ENCODE data around the gene RRM2.

The RRM2 gene

DNA sequence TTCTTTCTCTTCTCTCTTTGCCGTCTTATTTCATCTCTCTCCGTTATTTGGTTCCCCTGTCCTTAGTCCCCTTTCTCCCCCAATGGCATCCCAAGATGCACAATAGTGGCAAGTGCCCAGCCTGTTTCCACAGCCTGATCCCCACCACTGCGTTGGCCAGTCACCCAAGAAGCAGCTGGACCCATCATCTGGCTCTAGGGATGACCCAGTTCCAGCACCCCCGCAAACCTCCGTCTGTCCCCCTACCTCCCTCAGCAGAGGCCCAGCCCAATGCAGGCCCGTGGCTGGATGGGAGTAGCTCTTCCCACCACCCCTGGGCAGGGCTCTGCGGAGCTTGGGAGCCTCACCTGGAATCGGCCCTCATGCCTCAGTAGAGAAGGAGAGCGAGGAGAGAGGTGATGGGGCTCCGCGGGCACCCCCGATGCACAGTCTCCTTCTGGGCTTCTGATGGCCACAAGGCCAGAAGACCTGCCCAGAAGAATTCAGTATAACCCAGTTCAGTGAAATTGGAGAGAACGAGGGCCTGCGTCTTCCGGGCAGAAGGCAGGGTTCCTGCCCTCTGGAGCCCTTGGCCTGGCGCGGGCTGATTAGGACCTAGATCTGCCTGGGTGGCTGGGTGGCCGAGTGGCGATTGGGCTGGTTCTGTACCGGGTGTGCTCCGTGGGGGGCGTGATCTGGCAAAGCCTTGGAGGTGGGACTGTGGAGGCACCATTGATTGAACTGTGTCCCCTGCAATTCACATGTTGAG is 50.9 kb downstream of the RRM2 start:
- no peak for DNase-seq

DNA sequence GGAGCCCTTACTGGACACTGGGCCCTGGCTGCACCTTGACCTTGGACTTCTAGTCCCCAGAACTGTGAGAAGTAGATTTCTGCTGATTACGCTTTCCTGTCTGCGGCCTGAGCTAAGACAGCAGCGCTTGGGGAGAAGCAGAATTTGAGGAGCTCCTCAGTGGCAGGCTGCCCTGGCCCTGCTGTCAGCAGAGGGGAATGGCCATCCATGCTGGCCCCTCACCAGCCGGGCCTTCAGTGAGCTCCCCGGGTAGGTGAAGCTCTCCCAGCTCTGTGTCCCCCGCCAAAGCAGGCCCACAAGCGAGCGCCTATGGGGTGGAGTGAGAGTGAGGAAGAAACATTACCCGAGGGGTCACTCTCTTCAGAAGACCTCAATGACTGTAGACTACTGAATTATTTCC is 51.6 kb downstream of the RRM2 start:
- no peak for DNase-seq

DNA sequence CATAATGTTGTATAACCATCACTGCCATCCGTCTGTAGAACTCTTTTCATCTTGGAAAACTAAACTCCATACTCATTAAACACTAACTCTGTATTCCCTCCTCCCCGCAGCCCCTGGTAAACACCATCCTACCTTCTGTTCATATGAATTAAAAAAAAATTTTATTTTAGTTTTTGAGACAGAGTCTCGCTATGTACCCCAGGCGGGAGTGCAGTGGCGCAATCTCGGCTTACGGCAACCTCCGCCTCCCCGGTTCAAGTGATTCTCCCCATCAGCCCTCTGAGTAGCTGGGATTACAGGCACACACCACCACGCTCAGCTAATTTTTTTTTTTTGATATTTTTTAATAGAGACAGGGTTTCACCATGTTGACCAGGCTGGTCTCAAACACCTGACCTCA is 52.9 kb downstream of the RRM2 start:
- no peak for DNase-seq

DNA sequence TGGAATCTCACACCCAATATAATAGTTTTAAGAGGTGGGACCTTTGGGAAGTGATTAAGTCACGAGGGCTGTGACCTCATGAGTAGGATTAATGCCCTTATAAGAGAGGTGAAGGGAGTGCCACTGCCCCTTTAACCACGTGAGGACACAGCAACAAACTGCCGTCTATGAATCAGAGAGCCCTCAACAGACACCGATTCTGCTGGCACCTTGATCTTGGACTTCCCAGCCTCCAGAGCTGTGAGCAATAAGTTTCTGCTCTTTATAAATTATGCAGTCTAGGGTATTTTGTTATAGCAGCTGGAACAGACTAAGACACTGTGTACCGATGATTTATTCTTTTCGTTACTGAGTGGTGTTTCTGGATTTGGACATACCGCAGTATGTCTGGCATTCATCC is 56.2 kb downstream of the RRM2 start:
- DNase-seq: no peak

DNA sequence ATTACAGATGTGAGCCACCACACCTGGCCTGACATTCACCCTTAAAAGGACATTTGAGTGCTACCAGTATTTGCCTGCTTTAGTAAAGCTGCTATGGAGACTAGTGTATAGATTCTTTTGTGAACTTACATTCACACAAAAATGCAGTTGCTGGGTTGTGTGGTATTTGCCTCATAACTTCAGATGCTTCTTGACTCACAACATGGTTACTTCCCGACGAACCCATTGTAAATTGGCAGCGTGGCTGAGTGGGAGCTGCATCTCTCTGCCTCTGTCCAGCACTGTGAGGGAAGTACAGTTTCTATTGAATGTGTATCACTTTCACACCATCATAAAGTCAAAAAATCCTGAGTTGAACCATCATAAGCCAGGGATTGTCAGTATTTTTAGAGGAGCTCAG is 56.9 kb downstream of the RRM2 start:
- no peak for DNase-seq

DNA sequence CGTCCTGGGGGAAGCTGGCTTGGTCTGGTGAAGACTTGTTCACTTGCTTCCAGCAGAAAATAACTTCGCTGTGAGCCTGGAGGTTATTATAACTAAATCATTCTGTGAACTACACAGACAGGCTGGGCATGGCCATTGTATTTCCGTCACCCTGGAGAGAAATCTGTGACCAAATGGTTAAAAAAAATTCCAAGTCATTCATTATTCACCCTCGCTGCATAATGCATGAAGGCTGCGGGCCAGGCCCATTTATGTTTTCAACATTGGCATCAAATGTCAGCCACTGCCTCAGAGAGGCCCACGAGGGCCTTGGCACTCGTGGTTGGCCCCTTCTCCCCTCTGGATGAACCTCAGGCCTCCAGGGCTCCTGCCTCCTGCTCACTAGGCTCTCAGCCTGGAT is 57.7 kb downstream of the RRM2 start:
- no peak for DNase-seq

All from cortex of kidney (tissue), 1 donor.